Adrenal gland (tissue), 12 donors: Measurements from ENCODE around the gene USP22. TPM values are rescaled to one million over a fixed set of nuclear protein-coding genes. Genes with fewer than 3 reads are reported as not detected.

Experiments
- DNase-seq, 7 donors: peaks; one replicate each; pipeline ENCODE4 v3.0.0-alpha.2; 2019 to 2020
- H3K27ac ChIP-seq, 5 donors: fragments of 200-600 bp; sonication (generic) in 4 of 5; 1 replicate in 3 of 5; 2 replicates in 2 of 5; pipeline versions ENCODE4 v1.5.1 to v1.8.0; 2016 to 2020; ENCODE audit warnings: mild to moderate bottlenecking in 1 of 5
- H3K27me3 ChIP-seq: fragments of 200-600 bp; 2 replicates; pipeline ENCODE4 v1.8.0; 2021
- H3K36me3 ChIP-seq, 2 donors: fragments of 200-600 bp; replicated peaks in 1 of 2; 1 replicate in 1 of 2; 2 replicates in 1 of 2; pipeline versions ENCODE4 v1.5.1 to v1.8.0; 2018 to 2022
- H3K4me1 ChIP-seq, 2 donors: fragments of 200-600 bp; replicated peaks in 1 of 2; 1 replicate in 1 of 2; 2 replicates in 1 of 2; pipeline versions ENCODE4 v1.5.1 to v1.8.0; 2018 to 2021
- H3K4me3 ChIP-seq, 4 donors: fragments of 200-600 bp; sonication (generic) in 3 of 4; one replicate each; pipeline ENCODE4 v1.5.1; 2016 to 2018
- H3K9me3 ChIP-seq, 3 donors: fragments of 200-600 bp; sonication (generic) in 1 of 3; replicated peaks in 1 of 3; 1 replicate in 2 of 3; 2 replicates in 1 of 3; pipeline versions ENCODE4 v1.5.1 to v1.8.0; 2016 to 2021
- POLR2A ChIP-seq, 2 donors: fragments of 450-650 bp; IDR thresholded peaks; one replicate each; pipeline ENCODE4 v1.6.1; 2017; ENCODE audit warnings: antibody characterized with exemption in 2 of 2, mild to moderate bottlenecking in 2 of 2, moderate library complexity in 1 of 2
- WGBS, 4 donors: extraction: QIAGEN DNeasy Blood & Tissue Kit in 2 of 4; methylation state at CpG; one replicate each; pipeline versions ENCODE4 v1.1.5 to v1.1.7; 2013 to 2017; 5-methylcytosine and 5-hydroxymethylcytosine counted together
- intact Hi-C, 2 donors: fragments of 100-400 bp; cut with DNase I; formaldehyde crosslinking; loops; one replicate each; pipeline versions ENCODE4 v1.14.1 to v1.15.0; 2022 to 2023
- polyA plus RNA-seq, 3 donors: library from polyadenylated mRNA; stranded (reverse); fragments of 200-250 nt in 2 of 3; fragments of 350-450 nt in 1 of 3; fragmentation: Illumina TruSeq in 1 of 3; extraction: RNeasy Lipid Tissue Mini Kit (QIAGEN cat#74804) in 1 of 3; gene quantifications; one replicate each; pipeline ENCODE4 v1.2.3, GENCODE V29; 2013 to 2014
- total RNA-seq, 9 donors: library from RNA; depleted of rRNA in 4 of 9; stranded (reverse); fragments of >200 nt in 4 of 9; fragments of 120-200 nt in 1 of 9; fragmentation: NEBNext Ultra II Directional in 1 of 9; extraction: Animal tissue kit (Norgen Biotek cat#: 25700) in 1 of 9; gene quantifications; one replicate each; pipeline versions ENCODE4 v1.1.0 to v1.2.4, GENCODE V29; 2013 to 2023
- TF ChIP-seq, protein P1 (sequence below), 6 experiments: fragments of 450-650 bp in 4 of 6; fragments of 200-600 bp in 2 of 6; sonication (generic) in 1 of 6; IDR thresholded peaks; 1 replicate in 5 of 6; 2 replicates in 1 of 6; pipeline versions ENCODE4 v1.5.1 to v1.8.0; 2016 to 2021; ENCODE audit warnings: antibody characterized with exemption in 6 of 6, mild to moderate bottlenecking in 2 of 6, moderate library complexity in 1 of 6
- donor health status: healthy with polysubstance abuse.
- donor health status: Bipolar disorder and iron deficiency.
- donor health status: DM: yes; HTN: yes; CAD: no.
- donor health status: DM: no; HTN: no; CAD: no.
- donor health status: DM: no; HTN: no; CAD: no.
- donor health status: DM: yes; HTN: yes; CAD: no.

Gene USP22
- total and polyA plus RNA-seq, 12 donors: 43.0 to 250 (median 223) TPM

DNA sequence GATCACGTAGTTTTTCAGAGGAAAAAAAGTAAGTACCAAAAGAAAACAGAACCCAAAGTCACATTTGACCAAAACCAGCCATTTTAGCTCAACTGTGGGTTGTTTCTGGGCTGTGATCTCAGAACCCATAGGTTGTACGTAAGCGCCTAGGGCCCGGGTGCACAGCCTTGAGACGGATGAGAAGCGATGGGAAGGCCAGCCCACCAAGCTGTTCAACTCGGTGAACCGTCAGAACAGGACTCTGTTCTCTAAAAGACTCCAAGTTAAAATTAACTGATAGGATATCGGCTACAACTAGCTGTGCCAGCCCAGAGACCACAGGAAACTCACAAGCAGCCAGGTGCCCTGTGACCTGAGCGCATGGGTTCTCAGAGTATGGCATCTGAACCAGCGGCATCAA is 28.3 kb downstream of the USP22 start:
- TF ChIP-seq, protein P1, sequence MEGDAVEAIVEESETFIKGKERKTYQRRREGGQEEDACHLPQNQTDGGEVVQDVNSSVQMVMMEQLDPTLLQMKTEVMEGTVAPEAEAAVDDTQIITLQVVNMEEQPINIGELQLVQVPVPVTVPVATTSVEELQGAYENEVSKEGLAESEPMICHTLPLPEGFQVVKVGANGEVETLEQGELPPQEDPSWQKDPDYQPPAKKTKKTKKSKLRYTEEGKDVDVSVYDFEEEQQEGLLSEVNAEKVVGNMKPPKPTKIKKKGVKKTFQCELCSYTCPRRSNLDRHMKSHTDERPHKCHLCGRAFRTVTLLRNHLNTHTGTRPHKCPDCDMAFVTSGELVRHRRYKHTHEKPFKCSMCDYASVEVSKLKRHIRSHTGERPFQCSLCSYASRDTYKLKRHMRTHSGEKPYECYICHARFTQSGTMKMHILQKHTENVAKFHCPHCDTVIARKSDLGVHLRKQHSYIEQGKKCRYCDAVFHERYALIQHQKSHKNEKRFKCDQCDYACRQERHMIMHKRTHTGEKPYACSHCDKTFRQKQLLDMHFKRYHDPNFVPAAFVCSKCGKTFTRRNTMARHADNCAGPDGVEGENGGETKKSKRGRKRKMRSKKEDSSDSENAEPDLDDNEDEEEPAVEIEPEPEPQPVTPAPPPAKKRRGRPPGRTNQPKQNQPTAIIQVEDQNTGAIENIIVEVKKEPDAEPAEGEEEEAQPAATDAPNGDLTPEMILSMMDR (IDR thresholded peaks at IDR 0.05): no peak
- no peak for TF ChIP-seq POLR2A (IDR thresholded peaks at IDR 0.05)
- Histone ChIP-seq H3K9me3 (no peaks in the 10 kb centered on the region), H3K4me3 (no peak overlapping the region), H3K27ac (peak overlapping the region; percentile 32 to 85 (median 58)), H3K27me3 (no peaks in the 10 kb centered on the region), H3K4me1 (peaks cover 0 to 14% of the 10 kb centered on the region in 2 donors), H3K36me3 (peaks cover 0 to 97% of the 10 kb centered on the region in 2 donors)
- intact Hi-C loops: no loop called here
- WGBS, 4 donors: 62 to 68% (median 64%) methylated on average over 11 of the region's 11 CpGs
- DNase-seq: peak in 2 of 7 donors; percentile 32 to 40

DNA sequence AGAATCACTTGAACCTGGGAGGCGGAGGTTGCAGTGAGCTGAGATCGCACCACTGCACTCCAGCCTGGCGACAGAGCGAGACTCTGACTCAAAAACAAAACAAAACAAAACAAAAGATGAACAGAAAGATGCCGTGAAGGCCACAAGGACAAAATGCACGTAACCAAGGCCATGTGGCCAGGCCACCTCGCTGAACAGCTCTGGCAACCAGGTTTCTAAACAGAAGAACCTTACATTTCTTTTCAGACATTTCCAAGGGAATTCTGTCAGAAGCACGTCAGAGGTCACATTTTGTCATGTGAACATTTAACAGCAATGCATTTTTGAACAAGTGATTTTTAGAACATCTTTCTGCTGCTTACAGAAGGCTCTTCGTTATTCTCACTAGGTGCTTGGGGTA is 28.8 kb downstream of the USP22 start:
- Histone ChIP-seq H3K27ac (peak overlapping the region; percentile 32 to 85 (median 58)), H3K27me3 (no peaks in the 10 kb centered on the region), H3K4me1 (peaks cover 0 to 14% of the 10 kb centered on the region in 2 donors), H3K4me3 (no peak overlapping the region), H3K36me3 (peaks cover 0 to 97% of the 10 kb centered on the region in 2 donors), H3K9me3 (no peaks in the 10 kb centered on the region)
- whole genome bisulfite sequencing, 4 donors: 44 to 54% (median 46%) methylated on average over 9 of the region's 9 CpGs
- peak in 6 of 7 donors; percentile 63 to 78 (median 70) for DNase-seq
- no peak for TF ChIP-seq POLR2A (IDR thresholded peaks at IDR 0.05)
- TF ChIP-seq, protein P1 (IDR thresholded peaks at IDR 0.05): no peak
- intact Hi-C loops: no loop called here

DNA sequence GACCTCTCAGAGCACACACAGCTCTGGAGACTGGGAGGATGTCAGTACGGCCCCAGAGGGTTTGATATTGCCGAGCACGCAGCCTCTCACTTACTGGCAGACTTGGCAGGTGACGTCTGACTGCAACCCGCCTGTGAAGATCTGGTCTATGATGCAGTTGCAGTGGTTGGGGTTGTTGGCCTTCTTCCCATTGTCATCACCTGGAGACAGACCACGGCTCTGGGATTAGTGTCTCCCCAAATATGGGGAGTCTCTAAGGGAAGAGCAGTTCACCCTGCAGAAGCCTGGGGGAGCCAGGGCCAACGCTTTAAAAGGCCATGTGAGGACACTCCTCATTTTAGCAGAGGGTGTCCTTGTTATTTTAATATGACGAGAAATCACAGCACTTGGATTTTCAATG is 30.1 kb downstream of the USP22 start:
- TF ChIP-seq POLR2A (IDR thresholded peaks at IDR 0.05): no peak
- TF ChIP-seq, protein P1 (IDR thresholded peaks at IDR 0.05): peak in 2 of 6 experiments; percentile 17 to 22
- no peaks in the 10 kb centered on the region for H3K27me3 ChIP-seq
- H3K9me3 ChIP-seq: no peaks in the 10 kb centered on the region
- peak overlapping the region in 1 of 5 donors; percentile 85 for H3K27ac ChIP-seq
- 50 to 73% (median 61%) methylated on average over 3 to 8 of the region's 8 CpGs for WGBS, 4 donors
- DNase-seq: peak in 1 of 7 donors; percentile 84
- peaks cover 0 to 97% of the 10 kb centered on the region in 2 donors for H3K36me3 ChIP-seq
- intact Hi-C loops: no loop called here
- peaks cover 0 to 14% of the 10 kb centered on the region in 2 donors for H3K4me1 ChIP-seq
- no peak overlapping the region for H3K4me3 ChIP-seq

DNA sequence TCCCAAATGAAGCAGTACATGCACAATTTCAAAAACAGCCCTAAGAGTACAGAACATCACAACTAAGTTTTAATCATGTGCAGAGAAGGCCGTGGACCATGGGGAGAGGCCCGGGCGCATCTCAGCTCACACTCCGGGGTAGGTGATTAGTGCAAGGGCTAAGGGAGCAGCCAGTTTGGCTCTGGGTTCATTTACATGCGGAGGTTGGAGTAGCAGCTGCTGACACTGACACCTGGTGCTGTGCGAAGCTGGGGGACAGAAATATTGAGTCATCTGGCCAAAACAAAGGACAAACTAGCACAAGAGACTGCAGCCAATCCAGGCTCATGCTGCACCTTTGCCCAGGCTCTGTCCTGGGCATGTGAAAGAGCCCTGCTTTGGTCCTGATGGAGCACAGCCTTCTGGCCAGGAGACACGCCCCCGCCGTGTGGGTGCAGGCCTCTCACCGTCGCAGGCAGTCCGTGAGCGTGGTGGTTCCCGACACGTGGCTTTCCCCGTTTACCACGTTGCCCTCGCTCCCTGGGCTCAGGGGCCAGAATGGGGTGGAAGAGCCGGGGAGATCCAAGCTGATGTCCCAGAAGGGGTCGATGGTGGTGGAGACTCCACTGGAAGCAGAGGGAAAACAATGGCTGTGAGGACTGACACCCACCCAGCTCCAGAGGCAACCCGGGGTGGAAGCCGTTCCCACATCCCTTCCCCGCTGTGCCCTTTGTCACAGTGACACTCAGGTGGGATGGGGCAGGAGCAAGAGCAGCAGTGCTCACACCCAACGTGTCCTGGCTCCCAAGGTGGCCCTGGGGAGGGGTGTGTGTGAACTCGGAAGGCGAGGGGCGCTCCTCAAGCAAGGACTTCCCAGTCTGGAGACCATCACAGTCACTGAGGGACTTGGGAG is 31.9 kb downstream of the USP22 start:
- DNase-seq: peak in 1 of 7 donors; percentile 17
- Histone ChIP-seq H3K27ac (no peak overlapping the region), H3K4me1 (peaks cover 0 to 16% of the 10 kb centered on the region in 2 donors), H3K27me3 (no peaks in the 10 kb centered on the region), H3K4me3 (no peak overlapping the region), H3K36me3 (peaks cover 0 to 96% of the 10 kb centered on the region in 2 donors), H3K9me3 (no peaks in the 10 kb centered on the region)
- intact Hi-C loops: no loop called here
- 82 to 93% (median 86%) methylated on average over 22 to 27 of the region's 27 CpGs for WGBS, 4 donors
- TF ChIP-seq POLR2A (IDR thresholded peaks at IDR 0.05): no peak
- TF ChIP-seq, protein P1 (IDR thresholded peaks at IDR 0.05): no peak
